ENCODE measurements around the gene CSNK1A1L. TPM values are rescaled to one million over a fixed set of nuclear protein-coding genes. Genes with fewer than 3 reads are reported as not detected.

The CSNK1A1L gene
- total RNA-seq (2014; rRNA removed; shearing (Covaris generic)): not detected in 2 replicates

- DNase-seq (ENCODE audit: low read depth in 1 of 2, low spot score in 2 of 2): no peak
- Histone ChIP-seq H3K4me3 (no peak within 1 kb of the TSS), H3K36me3 (no peaks in the 10 kb centered on the region), H3K27ac (no peak within 1 kb of the TSS), H3K9me3 (replicated peaks) (no peaks in the 10 kb centered on the region), H3K27me3 (replicated peaks) (no peaks in the 10 kb centered on the region), H3K4me1 (replicated peaks) (peaks cover 8% of the 10 kb centered on the region)
Measured at GRCh38 chr13:37105251-37105714, at the start of gene CSNK1A1L. TSS of gene CSNK1A1L (minus strand) at chr13:37105664. CDS start at chr13:37105256, 408 bp downstream.

DNA sequence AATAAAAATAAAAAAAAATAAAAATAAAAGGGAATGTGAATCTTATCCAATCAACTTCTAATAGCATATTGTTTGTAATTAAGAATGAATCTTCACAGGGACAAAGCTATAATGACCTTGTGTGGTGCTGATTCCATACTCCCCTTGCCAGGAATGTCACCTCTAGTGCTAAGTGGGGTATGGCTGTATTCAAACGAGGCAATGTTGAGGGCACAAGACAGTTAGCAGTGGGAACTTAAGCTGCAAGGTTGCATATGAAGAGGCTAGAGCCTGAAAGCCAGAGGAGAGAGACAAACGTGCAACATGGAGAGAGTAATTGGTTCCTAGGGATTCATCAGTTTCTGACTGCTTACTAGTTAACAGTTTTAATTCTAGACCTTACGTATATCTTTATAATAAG lies 43.9 kb upstream of the CSNK1A1L start:
- H3K27ac ChIP-seq: no peak overlapping the region

GRCh38 chr13:37148501-37148900 lies 43.0 kb upstream of the CSNK1A1L start:
- no peaks in the 10 kb centered on the region for H3K4me1 ChIP-seq (replicated peaks)
- H3K27me3 ChIP-seq (replicated peaks): no peaks in the 10 kb centered on the region
- no peaks in the 10 kb centered on the region for H3K36me3 ChIP-seq
- DNase-seq (ENCODE audit: low read depth in 1 of 2, low spot score in 2 of 2): no peak
- H3K27ac ChIP-seq: no peak overlapping the region
- H3K4me3 ChIP-seq: no peak overlapping the region
- no peaks in the 10 kb centered on the region for H3K9me3 ChIP-seq (replicated peaks)

More for the DNA sequence above, 43.9 kb upstream of the CSNK1A1L start:
- Histone ChIP-seq H3K4me1 (replicated peaks) (no peaks in the 10 kb centered on the region), H3K36me3 (no peaks in the 10 kb centered on the region), H3K27me3 (replicated peaks) (no peaks in the 10 kb centered on the region), H3K9me3 (replicated peaks) (no peaks in the 10 kb centered on the region), H3K4me3 (no peak overlapping the region)
- DNase-seq (ENCODE audit: low read depth in 1 of 2, low spot score in 2 of 2): no peak

- Histone ChIP-seq H3K4me1 (replicated peaks) (no peaks in the 10 kb centered on the region), H3K27me3 (replicated peaks) (no peaks in the 10 kb centered on the region), H3K9me3 (replicated peaks) (no peaks in the 10 kb centered on the region), H3K27ac (no peak overlapping the region), H3K4me3 (no peak overlapping the region), H3K36me3 (no peaks in the 10 kb centered on the region)
- DNase-seq (ENCODE audit: low read depth in 1 of 2, low spot score in 2 of 2): no peak
Measured at GRCh38 chr13:37144661-37145060, 39.2 kb upstream of the CSNK1A1L start.

GRCh38 chr13:37143911-37144310 lies 38.4 kb upstream of the CSNK1A1L start:
- no peak overlapping the region for H3K27ac ChIP-seq
- H3K36me3 ChIP-seq: no peaks in the 10 kb centered on the region
- DNase-seq (ENCODE audit: low read depth in 1 of 2, low spot score in 2 of 2): no peak
- H3K4me3 ChIP-seq: no peak overlapping the region
- H3K9me3 ChIP-seq (replicated peaks): no peaks in the 10 kb centered on the region
- no peaks in the 10 kb centered on the region for H3K27me3 ChIP-seq (replicated peaks)
- no peaks in the 10 kb centered on the region; the same call in 1 of the 2 replicates for H3K4me1 ChIP-seq (replicated peaks)

GRCh38 chr13:37142877-37143276 lies 37.4 kb upstream of the CSNK1A1L start:
- no peak overlapping the region for H3K27ac ChIP-seq
- no peaks in the 10 kb centered on the region for H3K27me3 ChIP-seq (replicated peaks)

DNA sequence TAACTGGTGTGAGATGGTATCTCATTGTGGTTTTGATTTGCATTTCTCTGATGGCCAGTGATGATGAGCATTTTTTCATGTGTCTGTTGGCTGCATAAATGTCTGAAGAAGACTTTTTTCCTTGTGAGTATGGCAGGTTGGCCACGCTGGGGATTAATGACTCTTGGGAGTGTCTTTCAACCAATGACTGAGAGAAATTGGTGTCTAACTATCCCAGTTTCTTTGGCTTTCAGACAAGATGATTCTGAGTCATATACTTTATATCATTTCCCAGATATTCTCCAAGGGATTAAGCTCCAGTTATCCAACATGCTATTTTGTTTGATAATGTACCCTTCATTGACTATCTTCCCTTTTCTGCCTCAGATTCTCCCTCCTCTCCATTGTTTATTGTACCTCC lies 35.5 kb upstream of the CSNK1A1L start:
- DNase-seq (ENCODE audit: low read depth in 1 of 2, low spot score in 2 of 2): no peak
- no peak overlapping the region for H3K27ac ChIP-seq
- no peaks in the 10 kb centered on the region for H3K9me3 ChIP-seq (replicated peaks)
- no peaks in the 10 kb centered on the region for H3K36me3 ChIP-seq
- H3K27me3 ChIP-seq (replicated peaks): no peaks in the 10 kb centered on the region
- H3K4me3 ChIP-seq: no peak overlapping the region
- peaks cover 21% of the 10 kb centered on the region for H3K4me1 ChIP-seq (replicated peaks)

More at GRCh38 chr13:37142877-37143276, 37.4 kb upstream of the CSNK1A1L start:
- Histone ChIP-seq H3K4me1 (replicated peaks) (peaks cover 6% of the 10 kb centered on the region), H3K9me3 (replicated peaks) (no peaks in the 10 kb centered on the region), H3K36me3 (no peaks in the 10 kb centered on the region), H3K4me3 (no peak overlapping the region)
- no peak for DNase-seq (ENCODE audit: low read depth in 1 of 2, low spot score in 2 of 2)

DNA sequence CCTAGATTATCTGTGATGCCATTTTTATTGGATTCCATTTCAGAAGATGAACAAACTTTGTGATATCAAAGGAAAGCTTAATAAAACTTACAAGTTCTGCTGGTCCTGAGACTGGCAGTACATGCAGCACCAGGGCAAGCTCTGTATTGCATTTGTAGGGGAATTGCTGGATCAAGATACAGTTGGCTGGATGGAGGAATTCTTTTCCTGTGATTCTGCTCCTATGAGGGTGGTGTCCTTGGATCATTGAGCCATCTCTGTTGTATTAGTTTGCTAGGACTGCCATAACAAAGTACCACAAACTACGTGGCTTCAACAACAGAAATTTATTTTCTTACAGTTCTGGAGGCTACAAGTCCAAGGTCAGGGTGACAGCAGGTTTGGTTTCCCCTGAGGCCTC lies 33.9 kb upstream of the CSNK1A1L start:
- H3K4me1 ChIP-seq (replicated peaks): peaks cover 38% of the 10 kb centered on the region
- no peak overlapping the region for H3K4me3 ChIP-seq
- DNase-seq (ENCODE audit: low read depth in 1 of 2, low spot score in 2 of 2): no peak
- H3K27ac ChIP-seq: no peak overlapping the region
- H3K9me3 ChIP-seq (replicated peaks): no peaks in the 10 kb centered on the region
- H3K27me3 ChIP-seq (replicated peaks): no peaks in the 10 kb centered on the region
- no peaks in the 10 kb centered on the region for H3K36me3 ChIP-seq

- no peak for DNase-seq (ENCODE audit: low read depth in 1 of 2, low spot score in 2 of 2)
- Histone ChIP-seq H3K4me3 (no peak overlapping the region), H3K27me3 (replicated peaks) (no peaks in the 10 kb centered on the region), H3K27ac (no peak overlapping the region), H3K9me3 (replicated peaks) (no peaks in the 10 kb centered on the region), H3K4me1 (replicated peaks) (peaks cover 42% of the 10 kb centered on the region), H3K36me3 (no peaks in the 10 kb centered on the region)
Measured at GRCh38 chr13:37138926-37139325, 33.5 kb upstream of the CSNK1A1L start.

DNA sequence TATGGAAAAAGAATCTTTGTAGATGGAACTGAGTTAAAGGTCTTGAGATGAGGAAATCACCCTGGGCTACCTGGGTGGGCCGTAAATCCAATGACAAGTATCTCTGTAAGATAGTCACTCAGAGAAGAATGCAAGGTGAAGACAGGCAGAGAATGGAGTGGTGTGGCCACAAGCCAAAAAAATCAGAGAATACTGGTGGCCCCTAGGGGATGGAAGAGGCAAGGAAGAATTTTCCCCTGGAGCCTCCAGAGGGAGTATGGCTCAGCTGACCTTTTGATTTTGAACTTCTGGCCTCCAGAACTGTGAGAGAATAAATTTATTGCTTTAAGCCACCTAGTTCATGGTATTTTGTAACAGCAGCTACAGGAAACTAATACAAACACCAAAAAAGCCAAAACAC lies 32.7 kb upstream of the CSNK1A1L start:
- peaks cover 46% of the 10 kb centered on the region for H3K4me1 ChIP-seq (replicated peaks)
- H3K27ac ChIP-seq: no peak overlapping the region
- DNase-seq (ENCODE audit: low read depth in 1 of 2, low spot score in 2 of 2): peak; percentile 74 to 77
- no peaks in the 10 kb centered on the region for H3K27me3 ChIP-seq (replicated peaks)
- no peak overlapping the region for H3K4me3 ChIP-seq
- no peaks in the 10 kb centered on the region for H3K9me3 ChIP-seq (replicated peaks)
- no peaks in the 10 kb centered on the region for H3K36me3 ChIP-seq

GRCh38 chr13:37136633-37137032 lies 31.2 kb upstream of the CSNK1A1L start:
- Histone ChIP-seq H3K4me3 (no peak overlapping the region), H3K27me3 (replicated peaks) (no peaks in the 10 kb centered on the region), H3K27ac (no peak overlapping the region), H3K36me3 (no peaks in the 10 kb centered on the region), H3K9me3 (replicated peaks) (no peaks in the 10 kb centered on the region), H3K4me1 (replicated peaks) (peaks cover 46% of the 10 kb centered on the region)
- no peak for DNase-seq (ENCODE audit: low read depth in 1 of 2, low spot score in 2 of 2)

DNA sequence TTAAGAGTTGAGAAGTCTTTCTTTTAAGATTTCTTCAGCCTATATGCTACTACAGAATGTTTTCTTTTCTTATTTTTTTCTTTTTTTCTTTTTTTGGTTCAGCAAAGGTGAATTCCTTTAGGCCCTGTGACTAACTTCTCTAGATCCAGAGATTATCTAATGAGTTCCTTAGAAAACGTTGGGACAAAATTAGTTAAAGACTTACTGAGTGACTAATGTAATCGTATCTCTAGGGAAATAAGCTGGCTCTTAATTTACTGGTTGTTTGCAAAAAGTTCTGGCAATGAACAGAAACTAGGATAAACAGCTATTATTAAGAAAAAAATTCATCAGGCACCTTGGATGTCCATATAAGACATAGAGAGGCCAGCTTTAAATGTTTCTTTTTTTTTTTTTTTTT lies 30.7 kb upstream of the CSNK1A1L start:
- no peaks in the 10 kb centered on the region for H3K9me3 ChIP-seq (replicated peaks)
- DNase-seq (ENCODE audit: low read depth in 1 of 2, low spot score in 2 of 2): no peak
- H3K27ac ChIP-seq: no peak overlapping the region
- H3K4me1 ChIP-seq (replicated peaks): peaks cover 46% of the 10 kb centered on the region
- no peak overlapping the region for H3K4me3 ChIP-seq
- H3K36me3 ChIP-seq: no peaks in the 10 kb centered on the region
- H3K27me3 ChIP-seq (replicated peaks): no peaks in the 10 kb centered on the region

- Histone ChIP-seq H3K4me1 (replicated peaks) (peaks cover 46% of the 10 kb centered on the region), H3K27ac (peak overlapping the region; percentile 50), H3K27me3 (replicated peaks) (no peaks in the 10 kb centered on the region), H3K4me3 (no peak overlapping the region), H3K36me3 (no peaks in the 10 kb centered on the region), H3K9me3 (replicated peaks) (no peaks in the 10 kb centered on the region)
- peak; percentile 45 to 59 for DNase-seq (ENCODE audit: low read depth in 1 of 2, low spot score in 2 of 2)
Measured at GRCh38 chr13:37134411-37135041, 29.1 kb upstream of the CSNK1A1L start.

DNA sequence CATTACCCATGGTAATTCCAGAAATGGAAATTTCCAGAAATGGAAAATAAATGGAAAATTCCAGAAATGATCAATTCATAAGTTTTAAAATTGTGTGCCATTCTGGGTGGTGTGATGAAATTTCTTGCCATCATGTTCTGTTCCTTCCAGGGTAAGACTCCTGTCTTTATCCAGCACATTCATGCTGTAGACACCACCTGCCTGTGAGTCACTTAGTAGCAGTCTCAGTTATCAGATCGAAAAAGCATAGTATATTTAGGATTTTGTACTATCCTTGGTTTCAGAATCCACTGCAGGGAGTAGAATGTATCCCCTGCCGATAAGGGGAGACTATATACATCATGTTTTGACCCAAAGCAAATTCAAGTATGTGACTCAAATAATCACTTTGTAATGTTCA lies 26.7 kb upstream of the CSNK1A1L start:
- Histone ChIP-seq H3K36me3 (no peaks in the 10 kb centered on the region), H3K27ac (no peak overlapping the region), H3K4me1 (replicated peaks) (peaks cover 50% of the 10 kb centered on the region), H3K4me3 (no peak overlapping the region), H3K9me3 (replicated peaks) (no peaks in the 10 kb centered on the region), H3K27me3 (replicated peaks) (no peaks in the 10 kb centered on the region)
- no peak for DNase-seq (ENCODE audit: low read depth in 1 of 2, low spot score in 2 of 2)

DNA sequence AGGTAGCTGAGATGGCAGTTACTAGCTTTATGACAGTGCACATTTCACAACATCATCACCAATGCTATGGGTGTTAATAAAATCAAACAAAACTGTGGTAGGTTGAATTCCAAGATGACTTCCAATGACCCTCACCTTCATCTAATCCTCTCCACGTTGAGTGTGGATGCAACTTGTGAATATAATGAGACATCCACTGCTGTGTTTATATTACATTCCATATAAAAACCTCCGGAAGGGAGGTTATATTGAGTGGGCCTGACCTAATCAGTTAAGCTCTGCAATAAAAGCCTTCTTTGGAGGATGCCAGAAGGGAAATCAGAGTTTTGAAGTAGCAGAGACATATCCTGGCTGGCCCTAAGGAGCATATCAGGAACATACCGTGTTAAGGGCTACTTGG lies 25.6 kb upstream of the CSNK1A1L start:
- no peak for DNase-seq (ENCODE audit: low read depth in 1 of 2, low spot score in 2 of 2)
- H3K27ac ChIP-seq: no peak overlapping the region
- H3K4me1 ChIP-seq (replicated peaks): peaks cover 49% of the 10 kb centered on the region
- no peak overlapping the region for H3K4me3 ChIP-seq
- H3K36me3 ChIP-seq: no peaks in the 10 kb centered on the region
- no peaks in the 10 kb centered on the region for H3K27me3 ChIP-seq (replicated peaks)
- H3K9me3 ChIP-seq (replicated peaks): no peaks in the 10 kb centered on the region
